Right lobe of liver (tissue), 4 donors: Measurements from ENCODE around the gene ADGRF3.

Source experiments
- POLR2A ChIP-seq: fragments of 450-650 bp; IDR thresholded peaks from one replicate; pipeline ENCODE4 v1.6.1; 2017; ENCODE audit warnings: antibody characterized with exemption, mild to moderate bottlenecking
- TF ChIP-seq, protein P1 (sequence below), 4 donors: fragments of 200-600 bp in 3 of 4; fragments of 450-650 bp in 1 of 4; IDR thresholded peaks; one replicate each; pipeline versions ENCODE4 v1.5.1 to v1.8.0; 2016 to 2022; ENCODE audit warnings: antibody characterized with exemption in 4 of 4, mild to moderate bottlenecking in 2 of 4
- donor health status: DM: no; HTN: no; CAD: no.
- donor health status: DM: no; HTN: no; CAD: no.
- donor health status: DM: no; HTN: yes; CAD: no.

DNA sequence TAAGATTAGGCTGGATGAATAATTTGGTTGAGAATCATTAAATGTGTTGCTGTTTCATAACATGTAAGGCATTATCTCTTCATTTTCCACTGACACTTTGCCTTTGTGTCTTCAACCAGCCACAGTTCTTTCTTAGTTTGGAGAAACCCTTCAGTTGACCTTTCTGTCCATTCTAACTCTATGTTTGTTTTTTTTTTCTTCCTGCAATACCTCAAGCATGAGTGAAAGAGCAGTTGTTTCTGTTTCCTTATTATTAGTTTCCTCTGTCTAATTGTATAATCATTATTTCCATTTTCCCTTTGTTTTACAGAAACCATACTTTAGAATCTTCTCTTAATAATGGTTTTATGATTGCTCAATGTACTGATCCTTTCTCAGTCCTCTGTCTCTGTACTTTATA, 76.2 kb downstream of the ADGRF3 start:
- TF ChIP-seq, protein P1, sequence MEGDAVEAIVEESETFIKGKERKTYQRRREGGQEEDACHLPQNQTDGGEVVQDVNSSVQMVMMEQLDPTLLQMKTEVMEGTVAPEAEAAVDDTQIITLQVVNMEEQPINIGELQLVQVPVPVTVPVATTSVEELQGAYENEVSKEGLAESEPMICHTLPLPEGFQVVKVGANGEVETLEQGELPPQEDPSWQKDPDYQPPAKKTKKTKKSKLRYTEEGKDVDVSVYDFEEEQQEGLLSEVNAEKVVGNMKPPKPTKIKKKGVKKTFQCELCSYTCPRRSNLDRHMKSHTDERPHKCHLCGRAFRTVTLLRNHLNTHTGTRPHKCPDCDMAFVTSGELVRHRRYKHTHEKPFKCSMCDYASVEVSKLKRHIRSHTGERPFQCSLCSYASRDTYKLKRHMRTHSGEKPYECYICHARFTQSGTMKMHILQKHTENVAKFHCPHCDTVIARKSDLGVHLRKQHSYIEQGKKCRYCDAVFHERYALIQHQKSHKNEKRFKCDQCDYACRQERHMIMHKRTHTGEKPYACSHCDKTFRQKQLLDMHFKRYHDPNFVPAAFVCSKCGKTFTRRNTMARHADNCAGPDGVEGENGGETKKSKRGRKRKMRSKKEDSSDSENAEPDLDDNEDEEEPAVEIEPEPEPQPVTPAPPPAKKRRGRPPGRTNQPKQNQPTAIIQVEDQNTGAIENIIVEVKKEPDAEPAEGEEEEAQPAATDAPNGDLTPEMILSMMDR (IDR thresholded peaks at IDR 0.05), result no peak
- TF ChIP-seq POLR2A, result no peak
